ENCODE data around the gene TNIP1.

- TF ChIP-seq ZNF274 (IDR thresholded peaks at IDR 0.05; ENCODE audit: low read depth, low read length) (no peak), YY1 (IDR thresholded peaks at IDR 0.05; ENCODE audit: insufficient read depth, insufficient read length) (no peak)
Observed at GRCh38 chr5:151005187-151005949, 75.5 kb downstream of the TNIP1 start.
